ENCODE measurements around the gene GPR143. TPM values are rescaled to one million over a fixed set of nuclear protein-coding genes. Genes with fewer than 3 reads are reported as not detected.

GPR143 gene
- total RNA-seq, 1 donor from 2014 or later, result 3.0 TPM

DNA sequence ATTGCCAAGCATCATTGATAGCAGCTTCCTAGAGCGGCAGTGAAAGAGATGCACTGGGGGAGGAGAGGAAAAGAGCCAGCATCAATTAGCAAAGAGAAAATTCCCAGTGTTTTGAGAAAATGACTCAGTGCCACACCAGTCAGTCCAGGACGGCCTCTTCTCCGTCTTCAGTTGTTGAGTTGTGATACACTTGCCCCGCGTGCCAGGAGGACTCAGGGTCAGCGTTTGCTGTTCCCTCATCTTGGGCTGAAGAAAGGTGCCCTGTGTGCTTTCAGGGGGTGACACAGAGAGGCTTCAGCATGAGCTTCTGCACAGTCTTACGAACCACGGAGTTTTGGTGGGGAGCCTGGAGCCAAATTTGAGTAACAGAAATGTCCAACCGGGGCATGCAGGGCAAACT lies 82.3 kb downstream of the GPR143 start:
- Histone ChIP-seq H3K36me3 (ENCODE audit: insufficient read depth, low read length) (no peaks in the 10 kb centered on the region), H3K9me3 (ENCODE audit: insufficient read depth, low read depth, low read length) (no peaks in the 10 kb centered on the region), H4K20me1 (ENCODE audit: insufficient read depth, low read length) (no peaks in the 10 kb centered on the region), H3K79me2 (ENCODE audit: insufficient read depth, low read length) (no peaks in the 10 kb centered on the region), H3K4me3 (ENCODE audit: insufficient read depth, low read depth, low read length) (no peak overlapping the region), H3K9ac (ENCODE audit: low read length) (no peak overlapping the region), H3K4me2 (ENCODE audit: low read length) (no peak overlapping the region), H3K4me1 (ENCODE audit: insufficient read depth, low read length) (no peaks in the 10 kb centered on the region), H2AFZ (ENCODE audit: low read depth, low read length) (no peak overlapping the region), H3K27me3 (ENCODE audit: insufficient read depth, low read length) (no peaks in the 10 kb centered on the region), H3K27ac (ENCODE audit: low read depth, low read length) (no peak overlapping the region)
- Mint-ChIP-seq H3K27ac (ENCODE audit: unreplicated experiment) (no peak overlapping the region), H3K4me1 (ENCODE audit: low read depth, unreplicated experiment) (peaks cover 13% of the 10 kb centered on the region), H3K9me3 (ENCODE audit: unreplicated experiment) (no peaks in the 10 kb centered on the region), H3K27me3 (ENCODE audit: low read depth, unreplicated experiment) (no peaks in the 10 kb centered on the region), H3K4me3 (ENCODE audit: unreplicated experiment) (no peak overlapping the region), H3K36me3 (ENCODE audit: low read depth, unreplicated experiment) (peaks cover 4% of the 10 kb centered on the region)
- DNase-seq (ENCODE audit: low read depth) (no peak), FAIRE-seq (no peak)
- TF ChIP-seq, protein P1, sequence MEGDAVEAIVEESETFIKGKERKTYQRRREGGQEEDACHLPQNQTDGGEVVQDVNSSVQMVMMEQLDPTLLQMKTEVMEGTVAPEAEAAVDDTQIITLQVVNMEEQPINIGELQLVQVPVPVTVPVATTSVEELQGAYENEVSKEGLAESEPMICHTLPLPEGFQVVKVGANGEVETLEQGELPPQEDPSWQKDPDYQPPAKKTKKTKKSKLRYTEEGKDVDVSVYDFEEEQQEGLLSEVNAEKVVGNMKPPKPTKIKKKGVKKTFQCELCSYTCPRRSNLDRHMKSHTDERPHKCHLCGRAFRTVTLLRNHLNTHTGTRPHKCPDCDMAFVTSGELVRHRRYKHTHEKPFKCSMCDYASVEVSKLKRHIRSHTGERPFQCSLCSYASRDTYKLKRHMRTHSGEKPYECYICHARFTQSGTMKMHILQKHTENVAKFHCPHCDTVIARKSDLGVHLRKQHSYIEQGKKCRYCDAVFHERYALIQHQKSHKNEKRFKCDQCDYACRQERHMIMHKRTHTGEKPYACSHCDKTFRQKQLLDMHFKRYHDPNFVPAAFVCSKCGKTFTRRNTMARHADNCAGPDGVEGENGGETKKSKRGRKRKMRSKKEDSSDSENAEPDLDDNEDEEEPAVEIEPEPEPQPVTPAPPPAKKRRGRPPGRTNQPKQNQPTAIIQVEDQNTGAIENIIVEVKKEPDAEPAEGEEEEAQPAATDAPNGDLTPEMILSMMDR (IDR thresholded peaks at IDR 0.05; ENCODE audit: insufficient read depth, low read depth, low read length), result no peak
- no peak for TF ChIP-seq EZH2 (IDR thresholded peaks at IDR 0.05; ENCODE audit: insufficient read depth, low read length)

DNA sequence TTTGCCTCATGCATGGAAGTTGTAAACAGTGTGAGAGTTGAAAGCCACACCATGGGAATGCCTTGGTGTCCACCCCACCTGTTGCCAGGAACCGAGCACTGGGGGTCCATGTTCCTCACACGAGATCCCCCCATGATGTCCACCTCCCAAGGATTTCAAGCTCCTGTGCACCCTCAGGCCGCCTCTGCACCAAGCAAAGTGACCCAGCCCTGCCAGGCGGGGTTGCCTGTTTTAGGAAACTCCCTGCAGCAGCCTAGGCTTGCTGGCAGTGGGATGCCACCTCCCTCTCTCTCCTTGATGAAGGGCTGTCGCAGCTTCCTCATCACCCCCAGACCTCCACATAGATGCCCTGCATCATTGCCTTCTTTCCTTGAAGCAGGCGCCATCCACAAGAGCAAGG lies 82.8 kb downstream of the GPR143 start:
- no peak for DNase-seq (ENCODE audit: low read depth)
- no peaks in the 10 kb centered on the region for H3K9me3 Mint-ChIP-seq (ENCODE audit: unreplicated experiment)
- FAIRE-seq, result no peak

GRCh38 chrX:9682456-9682855 lies 83.2 kb downstream of the GPR143 start:
- H3K27me3 Mint-ChIP-seq (ENCODE audit: low read depth, unreplicated experiment), result no peaks in the 10 kb centered on the region
- no peaks in the 10 kb centered on the region for H3K36me3 ChIP-seq (ENCODE audit: insufficient read depth, low read length)
- H3K4me2 ChIP-seq (ENCODE audit: low read length), result no peak overlapping the region
- no peaks in the 10 kb centered on the region for H3K9me3 ChIP-seq (ENCODE audit: insufficient read depth, low read depth, low read length)
- FAIRE-seq, result no peak
- peaks cover 14% of the 10 kb centered on the region for H3K4me1 Mint-ChIP-seq (ENCODE audit: low read depth, unreplicated experiment)
- no peak overlapping the region for H3K27ac Mint-ChIP-seq (ENCODE audit: unreplicated experiment)
- no peak overlapping the region for H3K9ac ChIP-seq (ENCODE audit: low read length)
- no peaks in the 10 kb centered on the region for H4K20me1 ChIP-seq (ENCODE audit: insufficient read depth, low read length)
- no peaks in the 10 kb centered on the region for H3K27me3 ChIP-seq (ENCODE audit: insufficient read depth, low read length)
- TF ChIP-seq, protein P1 (IDR thresholded peaks at IDR 0.05; ENCODE audit: insufficient read depth, low read depth, low read length), result no peak
- TF ChIP-seq EZH2 (IDR thresholded peaks at IDR 0.05; ENCODE audit: insufficient read depth, low read length), result no peak
- no peak overlapping the region for H3K4me3 ChIP-seq (ENCODE audit: insufficient read depth, low read depth, low read length)
- peaks cover 4% of the 10 kb centered on the region for H3K36me3 Mint-ChIP-seq (ENCODE audit: low read depth, unreplicated experiment)
- no peaks in the 10 kb centered on the region for H3K79me2 ChIP-seq (ENCODE audit: insufficient read depth, low read length)
- H2AFZ ChIP-seq (ENCODE audit: low read depth, low read length), result no peak overlapping the region
- H3K27ac ChIP-seq (ENCODE audit: low read depth, low read length), result no peak overlapping the region
- H3K4me1 ChIP-seq (ENCODE audit: insufficient read depth, low read length), result no peaks in the 10 kb centered on the region
- no peaks in the 10 kb centered on the region for H3K9me3 Mint-ChIP-seq (ENCODE audit: unreplicated experiment)
- H3K4me3 Mint-ChIP-seq (ENCODE audit: unreplicated experiment), result no peak overlapping the region
- DNase-seq (ENCODE audit: low read depth), result no peak

More for the DNA sequence above, 82.8 kb downstream of the GPR143 start:
- Histone ChIP-seq H4K20me1 (ENCODE audit: insufficient read depth, low read length) (no peaks in the 10 kb centered on the region), H3K9me3 (ENCODE audit: insufficient read depth, low read depth, low read length) (no peaks in the 10 kb centered on the region), H3K79me2 (ENCODE audit: insufficient read depth, low read length) (no peaks in the 10 kb centered on the region), H3K4me2 (ENCODE audit: low read length) (no peak overlapping the region), H3K4me3 (ENCODE audit: insufficient read depth, low read depth, low read length) (no peak overlapping the region), H3K4me1 (ENCODE audit: insufficient read depth, low read length) (no peaks in the 10 kb centered on the region), H3K9ac (ENCODE audit: low read length) (no peak overlapping the region), H3K27ac (ENCODE audit: low read depth, low read length) (no peak overlapping the region), H3K36me3 (ENCODE audit: insufficient read depth, low read length) (no peaks in the 10 kb centered on the region), H2AFZ (ENCODE audit: low read depth, low read length) (no peak overlapping the region), H3K27me3 (ENCODE audit: insufficient read depth, low read length) (no peaks in the 10 kb centered on the region)
- Mint-ChIP-seq H3K27me3 (ENCODE audit: low read depth, unreplicated experiment) (no peaks in the 10 kb centered on the region), H3K36me3 (ENCODE audit: low read depth, unreplicated experiment) (peaks cover 4% of the 10 kb centered on the region), H3K4me1 (ENCODE audit: low read depth, unreplicated experiment) (peaks cover 13% of the 10 kb centered on the region), H3K4me3 (ENCODE audit: unreplicated experiment) (no peak overlapping the region), H3K27ac (ENCODE audit: unreplicated experiment) (no peak overlapping the region)
- TF ChIP-seq, protein P1 (IDR thresholded peaks at IDR 0.05; ENCODE audit: insufficient read depth, low read depth, low read length), result no peak
- TF ChIP-seq EZH2 (IDR thresholded peaks at IDR 0.05; ENCODE audit: insufficient read depth, low read length), result no peak

All from astrocyte (in vitro differentiated cells and primary cell).